Neural cell (in vitro differentiated cells): ENCODE results near the gene SVEP1. TPM values are rescaled to one million over a fixed set of nuclear protein-coding genes. Genes with fewer than 3 reads are reported as not detected.

Source experiments
- H2AFZ ChIP-seq: fragments of 200-600, 300-800 bp; sonication (generic), shearing (Covaris generic); 2 replicates; pipeline ENCODE4 v1.6.0; 2014; ENCODE audit warnings: low read depth, mild to moderate bottlenecking, antibody characterized with exemption, low read length, moderate library complexity
- H3F3A ChIP-seq: fragments of 200-600 bp; shearing (Covaris generic); 2 replicates; pipeline ENCODE4 v1.6.1; 2016; ENCODE audit warnings: mild to moderate bottlenecking, moderate library complexity, mixed read lengths, antibody characterized with exemption, low read length; ENCODE audit not compliant: insufficient read depth, poor library complexity, severe bottlenecking
- H3K27ac ChIP-seq: fragments of 200-600, 300-800 bp; sonication (generic), shearing (Covaris generic); 2 replicates; pipeline ENCODE4 v1.5.1; 2014; ENCODE audit warnings: mild to moderate bottlenecking, low read length, moderate library complexity
- H3K27me3 ChIP-seq: fragments of 300-800, 200-600 bp; sonication (generic), shearing (Covaris generic); 2 replicates; pipeline ENCODE4 v1.6.0; 2014; ENCODE audit warnings: mild to moderate bottlenecking, low read depth, low read length, moderate library complexity; ENCODE audit not compliant: insufficient read depth
- H3K36me3 ChIP-seq: fragments of 300-800, 200-600 bp; sonication (generic), shearing (Covaris generic); 2 replicates; pipeline ENCODE4 v1.5.1; 2014; ENCODE audit warnings: mild to moderate bottlenecking, antibody characterized with exemption, low read length, moderate library complexity; ENCODE audit not compliant: insufficient read depth
- H3K4me2 ChIP-seq: fragments of 300-800, 200-600 bp; sonication (generic), shearing (Covaris generic); 2 replicates; pipeline ENCODE4 v1.6.0; 2014; ENCODE audit warnings: mild to moderate bottlenecking, low read length
- H3K4me3 ChIP-seq: fragments of 300-800, 200-600 bp; sonication (generic), shearing (Covaris generic); 2 replicates; pipeline ENCODE4 v1.5.1; 2014; ENCODE audit warnings: mild to moderate bottlenecking, low read length, moderate library complexity
- H3K79me2 ChIP-seq: fragments of 200-600 bp; shearing (Covaris generic); replicated peaks from 2 replicates; pipeline ENCODE4 v1.6.0; 2014; ENCODE audit warnings: mild to moderate bottlenecking, low read length, moderate library complexity; ENCODE audit not compliant: insufficient read depth
- H3K9ac ChIP-seq: fragments of 300-800, 200-600 bp; sonication (generic), shearing (Covaris generic); 2 replicates; pipeline ENCODE4 v1.6.1; 2016; ENCODE audit warnings: mild to moderate bottlenecking, low read length, mixed read lengths
- H3K9me2 ChIP-seq: fragments of 200-600 bp; shearing (Covaris generic); 2 replicates; pipeline ENCODE4 v1.6.1; 2016; ENCODE audit warnings: mild to moderate bottlenecking, low read length, mixed read lengths; ENCODE audit not compliant: insufficient read depth
- H3K9me3 ChIP-seq: fragments of 200-600, 300-800 bp; sonication (generic), shearing (Covaris generic); 2 replicates; pipeline ENCODE4 v1.6.1; 2016; ENCODE audit warnings: mild to moderate bottlenecking, mixed run types, low read length, moderate library complexity, mixed read lengths
- H4K20me1 ChIP-seq: fragments of 200-600 bp; shearing (Covaris generic); 2 replicates; pipeline ENCODE4 v1.6.1; 2016; ENCODE audit warnings: mild to moderate bottlenecking, mixed run types; ENCODE audit not compliant: insufficient read depth
- CTCF ChIP-seq: fragments of 450-650 bp; IDR thresholded peaks from 2 replicates; pipeline ENCODE4 v1.5.1; 2014; ENCODE audit warnings: antibody characterized with exemption, mild to moderate bottlenecking, moderate library complexity; ENCODE audit not compliant: poor library complexity, severe bottlenecking
- EP300 ChIP-seq: fragments of 450-650 bp; conservative IDR thresholded peaks from 2 replicates; pipeline ENCODE4 v1.6.1; 2014; ENCODE audit warnings: antibody characterized with exemption, mild to moderate bottlenecking, moderate library complexity; ENCODE audit not compliant: poor library complexity, severe bottlenecking
- EZH2 ChIP-seq: fragments of 200-600, 300-800 bp; shearing (Covaris generic), sonication (generic); IDR thresholded peaks from 2 replicates; pipeline ENCODE4 v1.6.1; 2014; ENCODE audit warnings: antibody characterized with exemption, low read length, borderline replicate concordance, mild to moderate bottlenecking; ENCODE audit not compliant: insufficient read depth, poor library complexity, severe bottlenecking
- MXI1 ChIP-seq: fragments of 450-650 bp; conservative IDR thresholded peaks from 2 replicates; pipeline ENCODE4 v1.6.1; 2014; ENCODE audit warnings: antibody characterized with exemption, mild to moderate bottlenecking; ENCODE audit not compliant: poor library complexity, severe bottlenecking
- POLR2AphosphoS5 ChIP-seq: IDR thresholded peaks from 2 replicates; pipeline ENCODE4 v1.6.1; 2012
- RAD21 ChIP-seq: fragments of 450-650 bp; conservative IDR thresholded peaks from 2 replicates; pipeline ENCODE4 v1.6.1; 2014; ENCODE audit warnings: antibody characterized with exemption, mild to moderate bottlenecking, moderate library complexity
- REST ChIP-seq: IDR thresholded peaks from 2 replicates; pipeline ENCODE4 v1.6.1; 2012; ENCODE audit warnings: borderline replicate concordance
- SMC3 ChIP-seq: fragments of 450-650 bp; conservative IDR thresholded peaks from 2 replicates; pipeline ENCODE4 v1.6.1; 2014; ENCODE audit warnings: antibody characterized with exemption, mild to moderate bottlenecking, moderate library complexity; ENCODE audit not compliant: poor library complexity
- TAF1 ChIP-seq: IDR thresholded peaks from 2 replicates; pipeline ENCODE4 v1.6.1; 2012; ENCODE audit warnings: low read depth
- polyA plus RNA-seq: library from polyadenylated mRNA; depleted of rRNA; stranded (reverse); fragments of >200 nt; gene quantifications from 2 replicates; pipeline ENCODE4 v1.2.3, GENCODE V29; 2014

SVEP1 gene
- polyA plus RNA-seq, 1 donor from 2014 or later, result 0.10 TPM

- Histone ChIP-seq H3K79me2 (no peaks in the 10 kb centered on the region), H2AFZ (no peak overlapping the region), H3K27ac (no peak overlapping the region), H3K9me2 (no peaks in the 10 kb centered on the region), H3F3A (no peaks in the 10 kb centered on the region), H3K36me3 (no peaks in the 10 kb centered on the region), H4K20me1 (no peaks in the 10 kb centered on the region), H3K9me3 (no peaks in the 10 kb centered on the region), H3K4me3 (no peak overlapping the region), H3K9ac (no peak overlapping the region), H3K27me3 (no peaks in the 10 kb centered on the region), H3K4me2 (no peak overlapping the region)
- TF ChIP-seq POLR2AphosphoS5 (no peak), CTCF (peak; percentile 82), RAD21 (peak; percentile 84), SMC3 (peak; percentile 85), MXI1 (no peak), EZH2 (no peak), EP300 (no peak), REST (no peak), TAF1 (no peak)
Observed at GRCh38 chr9:110623462-110624025, 44.0 kb upstream of the SVEP1 start.

- no peaks in the 10 kb centered on the region for H3K79me2 ChIP-seq
- H3K4me3 ChIP-seq, result no peak overlapping the region
- H3K36me3 ChIP-seq, result no peaks in the 10 kb centered on the region
- TF ChIP-seq TAF1 (no peak), POLR2AphosphoS5 (no peak), SMC3 (no peak), RAD21 (no peak), EZH2 (no peak), REST (no peak), CTCF (no peak), MXI1 (no peak)
- H3K4me2 ChIP-seq, result no peak overlapping the region
- H3K9me3 ChIP-seq, result no peaks in the 10 kb centered on the region
- no peak overlapping the region for H3K27ac ChIP-seq
- no peak overlapping the region for H2AFZ ChIP-seq
- no peaks in the 10 kb centered on the region for H3K27me3 ChIP-seq
- no peaks in the 10 kb centered on the region for H4K20me1 ChIP-seq
- H3K9ac ChIP-seq, result no peak overlapping the region
- no peaks in the 10 kb centered on the region for H3K9me2 ChIP-seq
- no peaks in the 10 kb centered on the region for H3F3A ChIP-seq
Observed at GRCh38 chr9:110622368-110622767, 42.8 kb upstream of the SVEP1 start.
